Caco-2 (cell line): ENCODE measurements around the gene FAH. TPM values are rescaled to one million over a fixed set of nuclear protein-coding genes. Genes with fewer than 3 reads are reported as not detected.

Experiments
- BruUV-seq: library from RNA; stranded (reverse); fragments of 400-500 nt; replicated peaks from 2 replicates; lab custom pipeline; 2021; lab: Mats Ljungman, UMichigan
- CTCF ChIA-PET: fragments of 300-600 bp; sonication (Branson Sonifier 250); formaldehyde crosslinking; loops from one replicate; lab custom pipeline; 2022; ENCODE audit warnings: antibody characterized with exemption; lab: Charles Lee
- POLR2A ChIA-PET: fragments of 300-600 bp; sonication (Branson Sonifier 250); formaldehyde crosslinking; loops from one replicate; lab custom pipeline; 2022; ENCODE audit warnings: antibody characterized with exemption; lab: Charles Lee
- DNase-seq, 2 experiments: peaks; one replicate each; pipeline versions ENCODE4 v3.0.0 to v3.0.0-alpha.2; 2020 to 2022
- H3K27me3 ChIP-seq: replicated peaks from 2 replicates; pipeline ENCODE4 v1.6.0; 2011; ENCODE audit warnings: low read length; ENCODE audit not compliant: control insufficient read depth, insufficient read depth
- H3K36me3 ChIP-seq: 2 replicates; pipeline ENCODE4 v1.5.1; 2011; ENCODE audit warnings: low read length; ENCODE audit not compliant: control insufficient read depth, insufficient read depth
- H3K4me1 ChIP-seq: fragments of 250-450 bp; sonication (Bioruptor Pico); 2 replicates; pipeline ENCODE4 v1.5.1; 2020; ENCODE audit warnings: mild to moderate bottlenecking
- H3K4me3 ChIP-seq: 2 replicates; pipeline ENCODE4 v1.5.1; 2011; ENCODE audit warnings: low read depth, mild to moderate bottlenecking, control low read depth, low read length
- H3K9me3 ChIP-seq: fragments of 250-450 bp; sonication (Bioruptor Pico); 2 replicates; pipeline ENCODE4 v1.5.1; 2020; ENCODE audit warnings: mild to moderate bottlenecking, moderate library complexity
- H3K27ac Mint-ChIP-seq: one replicate; pipeline ENCODE4 v1.8.0; 2022; ENCODE audit warnings: mixed read lengths; ENCODE audit not compliant: unreplicated experiment
- H3K27me3 Mint-ChIP-seq: one replicate; pipeline ENCODE4 v1.8.0; 2022; ENCODE audit warnings: mixed read lengths; ENCODE audit not compliant: insufficient read depth, unreplicated experiment
- H3K36me3 Mint-ChIP-seq: one replicate; pipeline ENCODE4 v1.8.0; 2022; ENCODE audit warnings: mild to moderate bottlenecking, mixed read lengths; ENCODE audit not compliant: insufficient read depth, unreplicated experiment
- H3K4me1 Mint-ChIP-seq: one replicate; pipeline ENCODE4 v1.8.0; 2022; ENCODE audit warnings: low read depth, mixed read lengths; ENCODE audit not compliant: unreplicated experiment
- H3K4me3 Mint-ChIP-seq: one replicate; pipeline ENCODE4 v1.8.0; 2022; ENCODE audit warnings: mild to moderate bottlenecking, moderate library complexity, mixed read lengths; ENCODE audit not compliant: unreplicated experiment
- H3K9me3 Mint-ChIP-seq: one replicate; pipeline ENCODE4 v1.8.0; 2022; ENCODE audit warnings: mixed read lengths; ENCODE audit not compliant: unreplicated experiment
- CTCF ChIP-seq, 2 experiments: fragments of 200-600 bp in 1 of 2; IDR thresholded peaks; 1 replicate in 1 of 2; 2 replicates in 1 of 2; pipeline versions ENCODE4 v1.5.1 to v1.8.0; 2011 to 2022; ENCODE audit warnings: antibody characterized with exemption in 1 of 2, control low read depth in 1 of 2, inconsistent platforms in 1 of 2, low read depth in 1 of 2, low read length in 1 of 2, mild to moderate bottlenecking in 1 of 2, moderate library complexity in 1 of 2; ENCODE audit not compliant: insufficient read depth in 1 of 2, severe bottlenecking in 1 of 2, unreplicated experiment in 1 of 2
- intact Hi-C: fragments of 100-400 bp; cut with micrococcal nuclease; formaldehyde crosslinking; loops from one replicate; pipeline ENCODE4 v1.10.0; 2022; ENCODE audit not compliant: unreplicated experiment
- total RNA-seq: library from RNA; stranded (reverse); gene quantifications from 2 replicates; pipeline ENCODE4 v1.2.3, GENCODE V29; 2022

Gene FAH
- total RNA-seq, 1 experiment from 2014 or later = 20.4 TPM

GRCh38 chr15:80219955-80220354 is 67.2 kb downstream of the FAH start:
- H3K4me1 Mint-ChIP-seq = no peaks in the 10 kb centered on the region
- BruUV-seq = no TSS peak
- ChIA-PET CTCF (no interaction called here), POLR2A (no interaction called here)
- H3K9me3 Mint-ChIP-seq = no peaks in the 10 kb centered on the region
- intact Hi-C loops = no loop called here
- H3K27ac Mint-ChIP-seq = no peak overlapping the region
- DNase-seq = no peak
- H3K4me1 ChIP-seq = no peaks in the 10 kb centered on the region
- no peaks in the 10 kb centered on the region for H3K27me3 Mint-ChIP-seq
- H3K36me3 Mint-ChIP-seq = no peaks in the 10 kb centered on the region
- H3K9me3 ChIP-seq = no peaks in the 10 kb centered on the region
- H3K4me3 Mint-ChIP-seq = no peak overlapping the region
- no peaks in the 10 kb centered on the region for H3K36me3 ChIP-seq
- no peak for TF ChIP-seq CTCF (IDR thresholded peaks at IDR 0.05; ENCODE audit: insufficient read depth in 1 of 2, low read depth in 1 of 2, low read length in 1 of 2, severe bottlenecking in 1 of 2, unreplicated experiment in 1 of 2)
- no peak overlapping the region for H3K4me3 ChIP-seq
- H3K27me3 ChIP-seq = no peaks in the 10 kb centered on the region

- no peak for DNase-seq
- ChIA-PET POLR2A (no interaction called here), CTCF (no interaction called here)
- H3K4me3 ChIP-seq = no peak overlapping the region
- Mint-ChIP-seq H3K4me3 (no peak overlapping the region), H3K27me3 (peaks cover 13% of the 10 kb centered on the region), H3K36me3 (no peaks in the 10 kb centered on the region), H3K4me1 (no peaks in the 10 kb centered on the region), H3K27ac (no peak overlapping the region), H3K9me3 (no peaks in the 10 kb centered on the region)
- intact Hi-C loops = no loop called here
- H3K27me3 ChIP-seq = no peaks in the 10 kb centered on the region
- H3K4me1 ChIP-seq = no peaks in the 10 kb centered on the region
- no peak for TF ChIP-seq CTCF (IDR thresholded peaks at IDR 0.05; ENCODE audit: insufficient read depth in 1 of 2, low read depth in 1 of 2, low read length in 1 of 2, severe bottlenecking in 1 of 2, unreplicated experiment in 1 of 2)
- no TSS peak for BruUV-seq
- H3K9me3 ChIP-seq = no peaks in the 10 kb centered on the region
- H3K36me3 ChIP-seq = no peaks in the 10 kb centered on the region
These were observed 76.3 kb downstream of the FAH start for GRCh38 chr15:80228959-80229610.

- CTCF ChIA-PET = no interaction called here
- peaks cover 8% of the 10 kb centered on the region for H3K27me3 Mint-ChIP-seq
These were observed 78.6 kb downstream of the FAH start for GRCh38 chr15:80231371-80231770.

More at GRCh38 chr15:80231371-80231770, 78.6 kb downstream of the FAH start:
- no peaks in the 10 kb centered on the region for H3K27me3 ChIP-seq
- Mint-ChIP-seq H3K9me3 (no peaks in the 10 kb centered on the region), H3K27ac (no peak overlapping the region), H3K36me3 (no peaks in the 10 kb centered on the region), H3K4me1 (no peaks in the 10 kb centered on the region), H3K4me3 (no peak overlapping the region)
- H3K36me3 ChIP-seq = no peaks in the 10 kb centered on the region
- H3K9me3 ChIP-seq = no peaks in the 10 kb centered on the region
- no peak overlapping the region for H3K4me3 ChIP-seq
- no peak for TF ChIP-seq CTCF (IDR thresholded peaks at IDR 0.05; ENCODE audit: insufficient read depth in 1 of 2, low read depth in 1 of 2, low read length in 1 of 2, severe bottlenecking in 1 of 2, unreplicated experiment in 1 of 2)
- no TSS peak for BruUV-seq
- POLR2A ChIA-PET = no interaction called here
- no peaks in the 10 kb centered on the region for H3K4me1 ChIP-seq
- no peak for DNase-seq
- intact Hi-C loops = no loop called here
